Neural progenitor cell (in vitro differentiated cells): ENCODE results near the gene TTC3.

Experiments used
- EZH2 ChIP-seq: fragments of 200-600 bp; sonication (generic); IDR thresholded peaks from 2 replicates; pipeline ENCODE4 v1.6.1; 2017; ENCODE audit warnings: antibody characterized with exemption, mild to moderate bottlenecking, moderate library complexity
- TF ChIP-seq, protein P1 (sequence below): fragments of 200-600 bp; sonication (generic); IDR thresholded peaks from 2 replicates; pipeline ENCODE4 v1.5.1; 2017; ENCODE audit warnings: antibody characterized with exemption, mild to moderate bottlenecking

DNA sequence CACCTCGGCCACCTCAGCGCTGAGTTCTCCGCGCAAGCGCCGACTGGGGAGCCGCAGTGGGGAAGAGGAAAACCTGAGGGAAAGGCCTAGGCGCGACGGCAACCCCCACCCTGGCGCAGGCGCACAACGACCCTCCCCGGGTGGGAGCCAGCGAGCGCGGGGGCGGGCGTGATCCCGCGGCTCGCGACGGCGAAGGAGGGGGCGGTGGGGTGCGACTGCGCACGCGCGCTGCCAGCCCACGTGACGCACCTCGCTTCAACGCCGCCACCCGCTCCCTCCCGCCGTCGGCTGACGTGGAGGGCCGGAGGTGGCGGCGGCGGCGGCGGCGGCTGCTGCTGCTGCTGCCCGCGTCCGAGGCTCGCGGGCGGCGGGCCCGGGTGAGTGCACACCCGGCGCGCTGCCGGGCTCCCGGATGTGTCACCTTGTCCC is at the start of gene TTC3, which contains the start of gene PIGP:
- TF ChIP-seq, protein P1, sequence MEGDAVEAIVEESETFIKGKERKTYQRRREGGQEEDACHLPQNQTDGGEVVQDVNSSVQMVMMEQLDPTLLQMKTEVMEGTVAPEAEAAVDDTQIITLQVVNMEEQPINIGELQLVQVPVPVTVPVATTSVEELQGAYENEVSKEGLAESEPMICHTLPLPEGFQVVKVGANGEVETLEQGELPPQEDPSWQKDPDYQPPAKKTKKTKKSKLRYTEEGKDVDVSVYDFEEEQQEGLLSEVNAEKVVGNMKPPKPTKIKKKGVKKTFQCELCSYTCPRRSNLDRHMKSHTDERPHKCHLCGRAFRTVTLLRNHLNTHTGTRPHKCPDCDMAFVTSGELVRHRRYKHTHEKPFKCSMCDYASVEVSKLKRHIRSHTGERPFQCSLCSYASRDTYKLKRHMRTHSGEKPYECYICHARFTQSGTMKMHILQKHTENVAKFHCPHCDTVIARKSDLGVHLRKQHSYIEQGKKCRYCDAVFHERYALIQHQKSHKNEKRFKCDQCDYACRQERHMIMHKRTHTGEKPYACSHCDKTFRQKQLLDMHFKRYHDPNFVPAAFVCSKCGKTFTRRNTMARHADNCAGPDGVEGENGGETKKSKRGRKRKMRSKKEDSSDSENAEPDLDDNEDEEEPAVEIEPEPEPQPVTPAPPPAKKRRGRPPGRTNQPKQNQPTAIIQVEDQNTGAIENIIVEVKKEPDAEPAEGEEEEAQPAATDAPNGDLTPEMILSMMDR: no peak
- TF ChIP-seq EZH2: no peak
